HG03135 (cell line): ENCODE results near the gene ARRB1.

ENCODE experiments used
- ATAC-seq: cut with Tn5 transposase; IDR thresholded peaks from one replicate; pipeline ENCODE4 v1.9.1; 2021; ENCODE audit warnings: mild to moderate bottlenecking, moderate library complexity; ENCODE audit not compliant: unreplicated experiment

The ARRB1 gene

DNA sequence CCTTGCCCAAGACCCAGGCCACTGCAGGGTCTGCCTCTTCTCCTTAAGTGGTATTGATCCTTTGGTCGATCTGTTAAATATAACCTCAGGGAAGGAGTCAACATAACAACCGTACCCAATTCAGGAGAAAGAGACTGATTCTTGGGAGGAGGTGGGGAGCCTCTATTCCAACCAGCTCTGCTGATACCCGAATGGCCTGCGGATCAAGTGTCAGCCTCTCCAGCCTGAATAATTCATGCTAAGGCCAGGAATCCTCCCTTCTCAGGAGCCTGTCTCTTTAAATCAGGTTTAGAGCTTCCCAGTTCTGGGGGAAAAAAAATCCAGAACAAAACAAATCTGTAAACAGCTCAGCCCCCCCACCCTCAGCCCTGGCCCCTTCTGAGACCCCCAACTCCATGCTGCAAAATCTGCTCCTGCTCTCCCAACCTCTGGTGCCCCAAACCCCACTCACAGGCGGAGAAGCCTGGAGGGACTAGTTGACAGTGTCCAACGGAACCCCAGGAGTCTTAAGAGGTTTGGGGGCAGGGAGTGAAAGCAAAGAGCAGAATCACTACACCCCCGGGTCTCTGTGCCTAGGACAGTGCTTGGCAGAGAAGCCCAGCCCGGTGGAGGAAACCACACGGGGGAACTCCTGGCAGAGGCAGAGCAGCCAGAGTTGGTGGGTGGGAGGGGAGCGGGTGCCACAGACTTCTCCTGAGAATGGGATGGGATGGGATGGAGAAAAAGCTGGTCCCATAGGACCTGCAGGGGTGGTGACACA, 111.8 kb downstream of the ARRB1 start:
- ATAC-seq: no peak

DNA sequence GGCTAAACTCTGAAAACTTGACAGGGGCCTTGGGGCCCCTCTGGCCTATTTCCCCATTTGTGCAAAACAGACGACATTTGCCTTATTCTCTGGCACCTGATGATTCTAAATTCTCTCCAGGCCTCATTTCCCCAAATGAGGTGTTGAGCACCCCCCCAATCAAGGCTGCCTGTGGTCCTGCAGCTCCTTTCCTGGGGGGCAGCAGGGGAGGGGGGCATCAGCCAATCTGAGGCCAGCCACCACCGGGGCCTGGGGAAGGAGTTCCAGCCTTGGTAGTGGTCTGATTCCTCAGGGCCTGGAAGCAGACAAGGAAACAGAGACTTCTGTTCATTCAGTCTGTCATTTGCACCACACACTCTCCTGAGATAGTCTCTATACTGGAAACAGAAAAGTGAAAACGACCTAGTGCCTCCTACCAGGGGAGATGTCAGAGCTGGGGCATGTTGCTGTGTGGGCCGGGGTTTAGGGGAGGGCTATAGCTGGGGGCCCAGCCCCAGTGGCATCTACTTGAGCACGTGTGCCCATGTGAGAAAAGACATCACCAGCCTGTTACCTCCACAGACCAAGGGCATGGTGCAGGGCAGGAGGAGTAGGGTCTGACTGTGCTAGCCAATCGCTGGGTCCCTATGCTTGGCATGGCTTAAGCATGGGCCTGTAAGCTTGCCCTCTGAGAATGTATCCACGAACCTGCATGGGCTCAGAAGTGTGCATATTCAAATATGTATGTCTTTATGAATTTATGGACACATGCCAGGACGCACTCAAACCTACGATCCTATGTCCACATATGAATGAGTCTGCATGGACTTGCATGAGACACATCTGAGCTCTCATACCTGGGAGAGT, 112.6 kb downstream of the ARRB1 start:
- no peak for ATAC-seq

DNA sequence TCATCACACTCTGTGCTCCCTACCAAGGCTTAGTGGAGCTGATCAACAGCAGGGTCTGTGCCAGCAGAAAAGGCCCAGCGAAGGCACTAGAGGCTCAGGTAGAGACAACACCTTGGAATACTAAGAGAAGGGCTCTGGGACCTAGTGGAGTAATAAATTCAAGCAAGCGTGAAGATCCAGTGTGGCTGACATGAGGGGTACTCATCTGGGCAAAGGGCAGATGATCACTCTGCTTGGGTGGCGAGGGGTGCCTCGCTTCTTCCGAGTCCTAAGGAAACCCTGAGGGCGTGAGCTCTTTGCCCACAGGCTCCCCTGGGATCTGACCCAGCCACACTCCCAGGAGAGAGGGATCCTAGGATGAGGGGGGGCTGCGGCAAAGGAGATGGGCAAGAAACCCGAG, 114.4 kb downstream of the ARRB1 start:
- no peak for ATAC-seq

DNA sequence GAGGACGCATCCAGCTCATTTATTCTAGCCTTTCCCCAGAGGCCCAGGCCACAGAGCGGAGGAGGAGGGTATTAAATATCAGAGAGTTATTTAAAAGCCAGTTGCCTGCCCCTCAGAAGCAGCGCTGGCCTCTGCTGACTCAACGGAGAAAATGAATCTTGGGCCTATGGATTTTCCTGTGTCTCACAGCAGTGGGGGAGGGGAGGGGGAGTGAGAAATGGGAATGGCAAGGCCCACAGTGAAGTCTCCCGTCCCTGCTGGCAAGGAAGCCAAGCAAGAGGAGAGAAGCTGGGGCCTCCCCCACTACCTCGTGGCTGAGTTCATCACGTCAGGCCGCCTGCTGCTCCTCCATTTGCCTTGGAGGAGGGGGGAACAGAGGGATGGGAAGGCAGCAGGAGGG, 115.4 kb downstream of the ARRB1 start:
- no peak for ATAC-seq

DNA sequence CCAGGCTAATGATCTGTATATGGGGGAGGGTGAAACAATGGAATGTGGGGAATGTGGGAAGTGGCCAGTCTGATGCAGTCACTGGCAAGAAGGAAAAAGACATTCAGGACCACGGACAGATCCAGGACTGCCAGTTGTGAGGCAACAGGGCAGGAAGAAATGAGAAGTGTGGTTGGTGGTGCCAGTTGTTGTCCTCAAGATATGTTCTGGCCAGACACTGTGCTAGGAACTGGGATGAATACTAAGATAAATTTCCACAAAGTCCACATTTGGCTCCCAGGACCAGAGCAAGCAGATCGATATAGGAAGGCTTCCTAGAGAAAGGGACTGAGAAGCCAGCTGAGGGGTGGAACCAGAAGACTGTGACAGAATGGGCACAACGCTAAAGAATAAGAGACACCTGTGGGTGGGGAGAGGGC, 117.7 kb downstream of the ARRB1 start:
- no peak for ATAC-seq

DNA sequence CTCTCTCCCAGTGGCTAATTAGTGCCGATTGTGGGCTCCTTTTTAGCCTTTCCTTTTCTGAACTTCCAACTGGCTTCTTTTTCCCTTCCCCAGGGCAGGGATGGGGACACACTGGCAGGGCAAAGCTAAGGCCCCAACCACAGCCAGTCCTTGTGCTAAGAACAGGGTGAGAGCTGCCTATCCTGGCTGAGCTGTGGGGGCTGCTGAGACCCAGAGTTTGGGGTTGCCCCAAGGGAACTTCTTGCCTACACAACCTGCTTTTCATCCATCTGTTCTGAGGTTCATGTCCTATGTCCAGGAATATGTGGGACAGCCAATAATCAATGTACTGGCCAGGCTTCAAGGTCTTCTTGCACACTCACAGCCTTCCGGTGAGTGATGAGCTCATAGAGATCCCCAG, 120.8 kb downstream of the ARRB1 start:
- no peak for ATAC-seq

DNA sequence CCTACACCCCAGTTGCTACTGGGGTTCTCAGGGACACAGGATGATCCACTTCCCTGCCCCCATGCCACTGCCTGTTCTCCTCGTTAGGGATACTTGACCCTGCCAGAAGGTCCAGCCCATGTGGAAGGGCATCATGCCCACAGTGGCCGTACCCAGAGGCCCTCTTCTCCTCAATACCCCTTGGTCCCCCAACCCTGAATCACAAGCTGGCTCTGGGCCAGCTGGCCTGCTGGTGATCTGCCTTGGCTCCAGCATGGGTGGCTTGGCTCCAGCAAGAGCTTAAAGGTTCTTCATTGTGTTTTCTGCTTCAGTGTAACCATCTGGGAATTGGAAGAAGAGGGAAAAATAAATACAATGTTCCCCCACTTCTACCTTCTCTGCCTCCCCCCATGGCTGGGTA, 122.0 kb downstream of the ARRB1 start:
- ATAC-seq: no peak

DNA sequence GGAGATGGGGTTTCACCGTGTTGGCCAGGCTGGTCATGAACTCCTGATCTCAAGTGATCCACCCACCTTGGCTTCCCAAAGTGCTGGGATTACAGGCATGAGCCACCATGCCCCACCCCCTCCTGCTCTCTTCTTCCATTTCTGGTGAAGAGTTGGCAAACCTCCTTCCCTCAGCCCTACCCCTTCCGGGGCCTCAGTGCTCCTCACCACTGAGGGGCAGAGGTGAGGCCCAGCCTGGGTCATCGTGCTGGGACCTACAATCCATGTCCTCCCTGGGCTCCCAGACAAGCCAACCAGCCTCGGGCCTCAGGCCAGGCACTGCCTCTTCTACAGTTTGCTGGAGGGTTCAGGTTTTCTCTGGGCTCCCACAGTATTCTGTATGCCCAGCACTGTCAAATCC, 125.7 kb downstream of the ARRB1 start:
- no peak for ATAC-seq

DNA sequence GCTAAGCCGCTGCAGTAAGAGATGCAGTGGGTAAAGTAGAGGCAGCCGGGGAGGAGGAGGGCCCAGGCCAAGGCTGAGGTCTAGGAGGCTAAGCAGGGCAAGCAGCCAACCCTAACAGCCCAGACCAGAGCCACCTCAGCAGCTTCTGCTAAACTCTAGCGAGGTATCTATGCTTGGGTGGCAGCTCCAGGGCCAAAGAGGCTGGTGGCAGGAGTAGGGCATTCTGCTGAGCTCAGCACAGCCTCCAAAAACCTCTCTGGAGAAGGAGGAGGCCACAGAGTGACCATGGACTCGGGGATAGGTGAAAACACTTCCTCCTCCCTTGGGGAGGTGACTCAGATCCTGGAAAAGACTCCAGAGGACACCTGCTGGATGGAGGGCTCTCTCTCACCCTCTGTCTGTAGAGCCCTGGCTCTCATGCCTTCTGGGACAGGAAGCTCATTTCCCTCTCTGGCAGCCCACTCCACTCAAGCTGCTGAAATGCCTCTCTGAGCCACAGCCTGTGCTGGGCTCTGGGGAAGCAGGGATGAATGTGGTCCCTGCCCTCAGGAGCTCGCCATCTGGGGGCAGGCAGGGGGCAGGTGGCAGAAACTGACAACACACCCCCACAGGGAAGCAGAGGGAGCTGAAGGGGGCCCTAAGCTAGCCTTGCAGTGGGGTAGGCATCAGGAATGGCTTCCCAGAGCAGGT, 127.4 kb downstream of the ARRB1 start:
- no peak for ATAC-seq

DNA sequence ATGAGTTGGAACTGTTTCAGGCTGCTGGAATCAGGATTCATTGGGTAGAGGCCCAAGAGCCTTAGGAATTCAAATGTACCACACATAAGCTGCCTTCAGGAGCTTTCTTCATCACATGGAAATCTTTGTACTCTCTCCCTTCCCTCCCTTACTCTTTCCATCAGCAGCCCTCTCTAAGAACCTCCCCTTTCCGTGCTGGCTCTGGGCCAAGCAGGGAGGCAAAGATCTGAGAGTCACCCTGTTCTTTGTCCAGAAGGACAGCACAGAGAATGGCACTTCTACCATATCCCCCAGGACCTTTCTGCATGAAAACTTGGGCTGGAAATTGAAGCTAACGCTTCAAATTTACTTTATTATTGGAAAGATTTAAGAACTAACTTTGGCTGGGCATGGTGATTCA, 131.6 kb downstream of the ARRB1 start:
- ATAC-seq: no peak

DNA sequence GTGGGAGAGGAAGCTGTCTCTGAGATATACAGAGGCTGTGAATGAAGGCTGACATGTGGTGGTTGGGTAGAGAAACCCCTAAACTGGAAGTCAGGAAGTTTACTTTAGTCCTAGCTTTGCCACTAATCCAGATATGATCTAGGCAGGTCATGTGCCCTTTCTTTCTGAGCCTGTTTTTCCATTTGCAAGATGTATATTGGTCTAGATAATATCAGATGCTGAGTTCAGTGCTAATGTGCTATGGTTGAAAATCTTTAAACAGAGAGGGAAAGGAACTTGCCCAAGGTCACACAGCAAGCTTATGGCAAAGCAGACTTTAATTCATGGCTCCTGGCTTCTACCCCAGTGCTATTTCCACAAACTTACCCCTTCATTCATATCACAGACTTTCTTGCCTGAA, 136.6 kb downstream of the ARRB1 start:
- no peak for ATAC-seq

DNA sequence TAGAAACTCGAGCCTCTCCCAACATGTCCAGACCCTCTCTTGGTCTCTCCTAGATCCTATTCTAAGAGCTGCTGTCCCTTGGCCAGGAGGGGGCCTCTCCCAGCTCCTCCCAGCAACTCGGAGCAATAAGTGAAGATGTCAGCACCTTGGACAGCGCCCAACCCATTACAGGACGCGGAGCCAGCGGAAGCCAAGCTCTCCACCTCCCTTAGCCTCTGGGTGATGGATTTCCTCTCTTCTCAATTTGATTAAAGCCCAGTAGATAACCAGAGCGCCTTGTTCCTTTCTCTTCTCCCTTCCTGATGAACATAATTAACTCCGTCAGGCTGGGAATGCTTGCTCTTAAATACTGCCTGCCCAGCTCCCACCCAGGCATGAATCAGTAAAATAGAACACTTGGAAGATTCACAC, 137.0 kb downstream of the ARRB1 start:
- ATAC-seq: no peak
